HG02763 (cell line): ENCODE data around the gene TIMM10B.
A peak's percentile ranks its signal among the peaks of the same experiment; 100 is the strongest.

Experiments
- ATAC-seq: cut with Tn5 transposase; IDR thresholded peaks from one replicate; pipeline ENCODE4 v1.9.1; 2021; ENCODE audit warnings: mild to moderate bottlenecking, moderate library complexity; ENCODE audit not compliant: unreplicated experiment

TIMM10B gene

GRCh38 chr11:6469599-6469998, 11.7 kb upstream of the TIMM10B start:
- ATAC-seq: no peak

GRCh38 chr11:6472934-6473333, 8.4 kb upstream of the TIMM10B start:
- ATAC-seq: no peak

DNA sequence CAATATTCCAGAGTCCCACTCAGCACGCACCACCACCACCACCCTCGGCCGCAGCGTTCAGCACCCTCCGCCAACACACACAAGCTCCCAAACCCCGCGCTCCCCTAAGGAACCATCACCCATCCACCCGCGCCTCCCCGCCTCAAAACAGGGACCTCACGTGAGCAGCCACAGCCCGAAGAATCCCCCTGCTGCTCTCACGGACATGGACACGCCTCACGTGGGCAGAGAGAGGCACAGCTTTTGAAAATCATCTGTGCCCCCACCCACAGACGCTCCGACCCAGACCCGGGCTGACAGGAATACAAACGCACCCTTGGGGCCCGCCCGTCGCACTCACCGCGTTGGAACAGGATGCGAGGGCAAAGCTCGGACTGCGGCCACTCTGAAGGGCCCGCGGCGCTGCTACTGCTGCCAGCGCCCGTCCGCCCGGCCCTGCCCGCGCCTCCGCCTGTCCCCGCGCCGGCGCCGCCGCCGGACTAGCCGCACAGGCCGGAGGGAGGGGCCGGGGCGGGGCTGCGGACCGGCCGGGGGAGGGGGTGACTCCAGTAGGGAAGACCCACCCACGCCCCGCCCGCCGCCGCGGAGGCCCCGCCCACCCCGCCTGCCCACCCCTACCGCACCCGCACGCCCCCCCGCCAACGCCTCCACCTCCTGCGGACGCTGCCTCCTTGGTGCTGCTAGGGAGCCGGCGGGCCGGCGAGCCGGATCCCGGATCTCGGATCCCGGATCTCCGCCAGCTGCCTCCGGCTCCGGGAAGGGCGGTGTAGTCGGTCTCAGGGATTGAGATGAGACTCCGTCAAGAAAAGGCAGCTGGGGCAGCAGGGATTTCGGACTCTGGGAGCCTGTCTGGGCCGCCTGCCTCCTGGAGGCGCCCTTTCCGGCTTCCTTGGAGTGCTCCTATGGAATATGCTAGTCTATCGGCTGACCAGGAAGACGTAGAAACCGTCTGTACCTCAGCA, 7.6 kb upstream of the TIMM10B start, which contains the start of gene TRIM3:
Gene TRIM3 (minus strand): TSS at position 491 of the 962 bp plus-strand sequence. CDS start 8,246 bp downstream, outside the sequence.
- peak; percentile 72 for ATAC-seq

DNA sequence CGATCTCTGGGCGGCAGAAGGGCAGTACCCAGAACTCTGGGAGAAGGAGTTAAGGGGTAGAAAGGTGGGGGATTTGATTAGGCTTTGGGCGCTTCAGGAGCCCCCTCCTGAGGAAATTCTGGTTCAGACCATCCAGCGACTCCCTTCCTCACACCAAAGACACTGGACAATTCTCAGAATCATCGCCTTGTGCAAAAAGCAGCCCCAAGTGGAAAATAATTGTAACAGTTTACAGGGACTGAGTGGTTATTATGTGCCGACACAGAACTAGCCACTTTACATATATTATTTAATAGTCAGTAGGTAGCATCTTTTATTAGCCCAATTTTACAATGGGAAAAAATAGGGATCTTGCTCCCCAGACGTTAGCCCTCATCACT, 6.9 kb upstream of the TIMM10B start:
- ATAC-seq: no peak

- ATAC-seq: no peak
Measured at GRCh38 chr11:6474806-6475500, 6.3 kb upstream of the TIMM10B start.

DNA sequence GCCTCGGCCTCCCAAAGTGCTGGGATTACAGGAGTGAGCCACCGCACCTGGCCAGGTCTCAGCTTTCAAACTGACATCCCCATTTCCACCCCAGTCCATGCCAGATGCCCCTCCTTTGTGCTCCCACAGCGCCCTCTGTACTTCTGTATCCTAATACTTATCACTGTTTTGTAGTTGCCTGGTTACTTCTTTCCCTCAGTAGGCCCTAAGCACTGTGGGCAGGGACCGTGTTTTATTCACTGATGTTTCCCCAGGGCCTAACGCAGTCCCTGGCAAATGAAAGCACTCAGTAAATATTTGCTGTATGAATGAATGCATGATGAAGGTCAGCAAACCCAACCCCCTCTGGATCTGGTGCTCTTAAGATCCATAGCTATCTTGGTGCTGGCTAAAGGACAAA, 5.4 kb upstream of the TIMM10B start:
- ATAC-seq: no peak

DNA sequence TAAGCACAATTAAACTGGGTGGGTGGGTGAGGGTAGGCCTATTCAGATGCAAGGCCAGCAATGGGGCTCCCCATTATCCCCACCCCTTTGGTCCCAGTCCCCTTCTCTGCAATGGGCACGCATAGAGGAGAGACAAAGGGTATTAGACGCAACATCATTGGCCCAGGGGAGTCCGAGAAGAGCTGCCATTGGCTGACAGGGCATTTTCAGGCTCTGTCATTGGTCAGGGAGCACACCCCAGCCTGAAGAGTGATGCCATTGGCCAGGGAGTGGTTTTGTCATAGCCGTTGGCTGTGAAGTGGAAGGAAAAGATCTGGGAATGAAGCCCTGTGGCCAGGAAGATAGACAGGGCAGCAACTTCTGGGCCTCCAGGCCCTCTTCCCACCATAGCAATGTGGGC, 4.7 kb upstream of the TIMM10B start:
- no peak for ATAC-seq

DNA sequence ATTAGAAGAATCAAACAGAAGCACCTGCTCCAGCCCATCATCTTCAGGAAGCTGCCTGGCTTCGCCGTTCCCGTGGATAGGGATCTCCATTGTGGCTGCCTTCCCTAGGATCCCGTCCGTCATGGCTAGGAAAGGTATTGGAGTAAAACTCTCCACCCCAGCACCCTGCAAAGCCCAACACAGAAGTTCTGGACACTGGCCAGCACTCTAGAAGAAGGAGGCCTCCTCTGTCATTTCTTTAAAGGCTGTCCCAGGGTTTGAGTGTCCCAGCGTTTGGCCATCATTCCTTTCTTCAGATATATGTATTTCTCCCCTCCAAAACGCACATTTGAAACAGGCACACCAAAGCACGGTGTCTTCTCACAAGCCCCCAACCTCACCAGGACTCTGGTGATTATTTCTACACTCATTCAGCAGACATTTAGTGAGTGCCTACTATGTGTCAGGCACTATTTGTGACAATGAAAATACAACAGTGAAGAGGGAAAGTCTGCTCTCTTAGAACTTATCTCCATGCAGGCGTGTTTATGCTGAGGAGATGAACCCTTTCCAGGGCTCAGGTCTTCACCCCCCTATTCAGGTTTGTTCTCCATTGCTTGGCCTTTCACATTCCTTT, 894 bp upstream of the TIMM10B start:
- ATAC-seq: no peak

GRCh38 chr11:6481924-6482275, 599 bp downstream of the TIMM10B start:
- no peak for ATAC-seq

- ATAC-seq: no peak
Measured at GRCh38 chr11:6482441-6482840, 1.1 kb downstream of the TIMM10B start.

DNA sequence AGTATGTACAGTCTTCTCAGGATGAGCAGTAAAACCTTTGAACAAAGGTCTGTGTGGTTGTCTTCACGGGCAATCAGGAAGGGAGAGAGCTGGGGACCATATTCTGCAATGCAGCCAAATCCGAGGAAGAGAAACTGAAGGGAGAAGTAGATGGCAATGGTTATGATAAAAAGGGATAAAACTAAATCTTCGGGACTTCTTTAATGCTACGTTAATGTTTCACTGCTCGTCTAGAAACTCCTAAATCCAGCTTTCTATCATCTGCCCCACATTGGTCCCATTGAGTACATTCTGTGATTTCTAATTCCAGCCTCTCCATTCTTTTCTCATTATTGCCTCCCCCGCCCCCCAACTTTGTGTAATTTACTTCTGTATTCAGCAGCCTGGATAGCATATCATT, 1.7 kb downstream of the TIMM10B start:
- no peak for ATAC-seq

- no peak for ATAC-seq
Measured at GRCh38 chr11:6485661-6486060, 4.4 kb downstream of the TIMM10B start.

GRCh38 chr11:6486256-6486655, 5.0 kb downstream of the TIMM10B start:
- ATAC-seq: no peak

- ATAC-seq: no peak
Measured at GRCh38 chr11:6486938-6487337, 5.6 kb downstream of the TIMM10B start.

- ATAC-seq: no peak
Measured at GRCh38 chr11:6488342-6488741, 7.0 kb downstream of the TIMM10B start.

- ATAC-seq: no peak
Measured at GRCh38 chr11:6488821-6489220, 7.5 kb downstream of the TIMM10B start.

DNA sequence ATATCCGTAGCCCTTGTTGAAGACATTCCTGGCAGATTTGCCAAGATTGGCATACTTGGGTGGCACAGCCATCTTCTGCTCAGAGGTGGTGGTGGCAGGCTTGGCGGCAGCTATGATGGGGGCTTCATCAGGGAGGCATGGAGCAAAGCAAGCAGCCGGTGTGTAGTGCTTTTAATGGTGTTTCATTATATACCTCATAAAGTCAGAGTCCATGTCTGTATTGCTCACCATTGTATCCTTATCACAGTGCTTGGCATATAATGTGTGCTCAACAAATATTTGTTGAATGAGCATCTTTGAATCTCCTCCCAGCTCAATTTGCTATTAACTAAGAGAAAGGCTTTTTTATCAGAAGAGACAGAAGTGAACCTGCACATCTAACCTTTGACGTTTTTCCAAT, 8.0 kb downstream of the TIMM10B start:
- no peak for ATAC-seq

GRCh38 chr11:6497069-6497839, 16.0 kb downstream of the TIMM10B start, which contains the start of gene DNHD1:
Gene DNHD1 (plus strand): TSS chr11:6497280. CDS start chr11:6498216, 936 bp downstream.
- ATAC-seq: no peak

GRCh38 chr11:6498121-6498520, 16.8 kb downstream of the TIMM10B start:
- no peak for ATAC-seq

- ATAC-seq: no peak
Measured at GRCh38 chr11:6498544-6498943, 17.2 kb downstream of the TIMM10B start.

DNA sequence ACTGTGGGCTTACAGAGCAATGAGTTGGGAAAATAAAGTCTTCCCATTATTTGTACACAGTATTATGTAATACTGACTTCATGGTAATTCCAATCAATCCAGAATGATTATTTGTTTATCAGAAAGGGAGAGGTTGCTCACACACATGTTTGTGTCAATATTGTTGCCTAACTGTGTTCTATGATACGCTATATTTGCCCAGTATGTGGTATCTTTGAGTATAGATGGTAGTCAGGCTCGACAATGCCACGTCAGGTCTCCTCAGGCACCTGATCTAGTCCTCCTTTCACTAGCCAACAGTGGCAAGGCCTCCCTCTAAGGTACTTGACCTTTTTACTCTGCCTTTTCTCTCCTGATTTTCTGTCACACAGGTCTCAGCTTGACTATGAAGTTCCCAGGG, 21.1 kb downstream of the TIMM10B start:
- no peak for ATAC-seq
